Fibroblast of lung (primary cell): ENCODE measurements around the gene SEZ6L.

Experiments used
- EZH2 ChIP-seq: IDR thresholded peaks from 2 replicates; pipeline ENCODE4 v1.5.1; 2012; ENCODE audit warnings: low read length, control low read depth, mild to moderate bottlenecking; ENCODE audit errors: missing control alignments
- TF ChIP-seq, protein P1 (sequence below), 2 donors: IDR thresholded peaks in 1 of 2; conservative IDR thresholded peaks in 1 of 2; 1 replicate in 1 of 2; 2 replicates in 1 of 2; pipeline ENCODE4 v1.5.1; 2011 to 2012; ENCODE audit warnings: low read length in 2 of 2, control low read depth in 1 of 2, inconsistent platforms in 1 of 2, low read depth in 1 of 2, mild to moderate bottlenecking in 1 of 2

DNA sequence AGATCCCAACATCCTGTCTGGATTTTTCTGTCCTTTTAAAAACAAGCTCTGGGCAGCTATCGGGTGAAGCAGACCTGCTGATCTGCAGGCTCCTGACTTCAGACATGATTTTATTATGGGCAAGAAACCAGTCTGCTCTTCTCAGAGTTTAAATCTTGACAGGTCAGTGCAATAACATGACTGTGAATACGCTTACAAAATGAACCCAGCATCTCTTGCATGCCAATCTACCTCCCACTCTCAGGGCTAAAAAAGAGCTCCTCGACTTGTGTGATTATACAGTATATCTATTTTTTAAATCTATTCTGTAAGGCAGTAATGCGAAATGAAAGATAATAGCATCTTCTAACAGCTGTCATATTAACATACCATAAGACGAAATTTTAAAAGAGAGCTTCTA is 241.1 kb downstream of the SEZ6L start:
- TF ChIP-seq EZH2 = no peak
- TF ChIP-seq, protein P1, sequence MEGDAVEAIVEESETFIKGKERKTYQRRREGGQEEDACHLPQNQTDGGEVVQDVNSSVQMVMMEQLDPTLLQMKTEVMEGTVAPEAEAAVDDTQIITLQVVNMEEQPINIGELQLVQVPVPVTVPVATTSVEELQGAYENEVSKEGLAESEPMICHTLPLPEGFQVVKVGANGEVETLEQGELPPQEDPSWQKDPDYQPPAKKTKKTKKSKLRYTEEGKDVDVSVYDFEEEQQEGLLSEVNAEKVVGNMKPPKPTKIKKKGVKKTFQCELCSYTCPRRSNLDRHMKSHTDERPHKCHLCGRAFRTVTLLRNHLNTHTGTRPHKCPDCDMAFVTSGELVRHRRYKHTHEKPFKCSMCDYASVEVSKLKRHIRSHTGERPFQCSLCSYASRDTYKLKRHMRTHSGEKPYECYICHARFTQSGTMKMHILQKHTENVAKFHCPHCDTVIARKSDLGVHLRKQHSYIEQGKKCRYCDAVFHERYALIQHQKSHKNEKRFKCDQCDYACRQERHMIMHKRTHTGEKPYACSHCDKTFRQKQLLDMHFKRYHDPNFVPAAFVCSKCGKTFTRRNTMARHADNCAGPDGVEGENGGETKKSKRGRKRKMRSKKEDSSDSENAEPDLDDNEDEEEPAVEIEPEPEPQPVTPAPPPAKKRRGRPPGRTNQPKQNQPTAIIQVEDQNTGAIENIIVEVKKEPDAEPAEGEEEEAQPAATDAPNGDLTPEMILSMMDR (conservative IDR thresholded peaks at IDR 0.05 in 1 of 2, IDR thresholded peaks at IDR 0.05 in 1 of 2; ENCODE audit: low read depth in 1 of 2, low read length in 2 of 2) = no peak
